Measurements from ENCODE around the gene WDR7.

WDR7 gene

GRCh38 chr18:56897122-56897521 lies 246.0 kb downstream of the WDR7 start:
- no peak for DNase-seq

DNA sequence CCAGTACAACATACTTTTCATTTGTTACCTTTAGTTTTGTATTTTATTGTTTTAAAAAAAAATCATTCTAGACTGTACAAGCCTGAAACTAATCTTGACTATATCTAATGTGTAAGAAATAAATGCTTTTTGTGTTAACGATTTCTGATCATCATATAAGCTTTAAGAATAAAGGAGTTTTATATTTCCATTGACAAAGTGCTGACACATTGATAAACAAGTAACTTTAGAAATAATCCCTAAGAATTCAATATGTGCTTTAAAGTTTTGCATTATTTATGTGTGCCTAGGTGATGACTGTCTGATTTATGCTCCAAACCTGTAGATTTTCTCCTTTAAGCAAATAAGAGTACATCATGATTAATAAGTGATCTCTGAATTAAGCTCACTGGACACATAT lies 248.5 kb downstream of the WDR7 start:
- DNase-seq: no peak

DNA sequence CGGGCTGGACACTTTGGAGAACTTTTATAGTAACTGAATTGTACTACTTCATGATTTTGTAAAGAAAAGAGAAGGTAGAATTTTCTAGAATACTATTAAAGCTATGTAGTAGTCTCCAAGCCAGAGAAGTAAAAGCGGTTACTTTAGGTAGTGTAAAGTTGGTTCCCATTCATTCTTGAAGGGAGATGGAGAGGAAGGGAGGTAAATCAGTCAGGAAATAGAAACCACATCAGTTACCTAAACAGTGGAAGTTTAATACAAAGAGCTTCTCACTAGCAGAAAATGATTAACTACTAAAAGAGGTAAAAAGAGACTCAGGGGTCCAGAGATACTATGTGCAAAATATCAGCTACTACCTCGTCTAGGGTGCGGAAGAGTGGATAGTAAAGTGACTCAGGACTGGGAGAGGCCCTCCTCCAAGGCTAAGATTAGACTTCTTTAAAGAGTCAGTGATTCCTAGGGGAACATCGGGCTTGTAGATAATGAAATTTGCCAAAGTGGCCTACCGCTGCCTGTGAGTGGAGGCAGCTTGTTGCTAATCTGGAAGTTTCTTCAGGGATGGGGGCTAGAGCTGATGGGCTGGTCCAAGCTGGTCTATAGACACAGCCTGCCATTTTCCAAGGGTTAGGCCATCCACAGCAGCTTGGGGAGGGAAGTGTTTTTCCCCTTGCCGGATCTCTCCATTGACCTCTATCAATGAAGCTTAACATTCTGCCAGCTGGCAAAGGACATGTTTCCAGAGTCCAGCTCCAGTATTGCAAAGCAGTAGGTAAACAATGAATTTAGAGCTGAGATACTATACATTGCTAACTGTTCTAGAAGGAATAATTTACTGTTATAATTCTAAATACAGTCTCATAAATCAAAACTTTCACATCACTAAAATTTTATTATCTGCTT lies 249.3 kb downstream of the WDR7 start:
- DNase-seq: no peak

- DNase-seq: no peak
These were observed 250.8 kb downstream of the WDR7 start for GRCh38 chr18:56901919-56902318.

DNA sequence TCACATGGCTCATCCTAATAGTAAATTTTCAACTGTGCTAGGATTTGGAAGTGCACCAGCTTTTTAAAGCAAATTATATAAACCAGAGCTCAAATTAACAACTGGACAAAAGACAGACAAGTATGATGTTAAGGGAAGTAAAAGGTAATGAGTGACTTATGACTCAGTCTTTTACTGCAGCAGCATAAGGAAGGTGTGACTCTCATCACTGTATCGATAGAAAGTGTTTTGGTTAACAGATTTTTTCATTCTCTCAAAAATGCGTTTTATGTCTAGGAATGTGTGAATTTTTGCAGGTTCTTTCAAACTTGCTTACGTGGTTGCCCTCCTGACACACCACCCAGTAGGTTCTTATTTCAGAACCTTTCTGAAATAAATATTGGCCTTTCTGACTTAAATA lies 251.5 kb downstream of the WDR7 start:
- DNase-seq: no peak

- no peak for DNase-seq
These were observed 252.5 kb downstream of the WDR7 start for GRCh38 chr18:56903686-56904085.

DNA sequence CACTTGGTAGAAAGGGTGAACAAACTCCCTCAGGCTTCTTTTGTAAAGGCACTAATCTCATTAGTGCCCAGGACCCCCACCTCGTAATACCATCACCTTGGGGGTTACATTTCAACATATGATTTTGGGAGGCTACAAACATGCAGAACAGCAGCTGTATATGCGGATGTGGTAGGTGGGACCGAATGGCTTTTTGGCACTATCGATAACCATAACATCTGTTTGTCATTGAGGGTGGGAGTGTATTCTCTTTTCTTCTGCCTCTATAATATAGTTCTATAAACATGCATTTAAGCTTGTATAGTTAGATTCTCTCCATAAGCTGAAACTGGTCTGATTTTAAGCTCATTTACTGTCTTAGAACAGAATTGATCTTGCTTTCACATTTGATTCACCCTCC lies 256.6 kb downstream of the WDR7 start:
- no peak for DNase-seq

DNA sequence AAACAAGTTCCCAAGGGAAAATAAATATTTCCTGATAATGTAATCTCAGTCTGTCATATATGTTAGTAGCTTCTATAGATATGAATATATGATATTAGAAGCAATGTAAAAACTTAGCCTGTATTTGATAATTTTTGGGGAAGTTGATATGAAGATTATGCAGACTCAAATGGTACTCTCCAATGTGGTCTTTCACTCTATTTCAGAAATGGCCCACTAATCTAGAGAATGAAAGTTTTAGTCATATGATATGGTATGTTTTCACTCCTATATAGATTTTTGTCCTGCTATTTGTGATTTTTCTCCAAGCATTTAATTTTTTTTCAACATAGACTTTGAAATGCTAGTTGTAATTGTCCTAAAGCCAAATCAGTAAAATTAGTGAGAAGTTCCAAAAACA lies 259.1 kb downstream of the WDR7 start:
- no peak for DNase-seq

DNA sequence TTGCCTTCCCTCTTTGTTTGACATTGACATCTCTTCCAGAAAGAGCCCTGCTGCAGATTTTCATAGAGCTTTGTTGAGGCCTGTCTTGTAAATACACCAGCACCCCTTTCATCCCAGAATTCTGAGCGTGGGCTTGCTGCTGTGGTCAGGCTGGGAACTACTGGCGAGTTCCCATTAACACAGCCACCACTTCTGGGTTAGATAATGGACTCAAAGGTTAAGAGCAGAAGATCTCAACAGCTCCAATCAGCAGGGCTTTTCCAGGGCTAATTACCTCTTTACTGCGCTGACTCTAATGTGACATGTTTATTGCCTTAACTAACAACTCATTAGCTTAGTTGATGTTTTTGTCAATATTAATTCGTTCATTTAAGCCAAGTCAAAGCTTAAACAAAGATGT lies 259.8 kb downstream of the WDR7 start:
- DNase-seq: no peak

- no peak for DNase-seq
These were observed 262.8 kb downstream of the WDR7 start for GRCh38 chr18:56913941-56914340.

DNA sequence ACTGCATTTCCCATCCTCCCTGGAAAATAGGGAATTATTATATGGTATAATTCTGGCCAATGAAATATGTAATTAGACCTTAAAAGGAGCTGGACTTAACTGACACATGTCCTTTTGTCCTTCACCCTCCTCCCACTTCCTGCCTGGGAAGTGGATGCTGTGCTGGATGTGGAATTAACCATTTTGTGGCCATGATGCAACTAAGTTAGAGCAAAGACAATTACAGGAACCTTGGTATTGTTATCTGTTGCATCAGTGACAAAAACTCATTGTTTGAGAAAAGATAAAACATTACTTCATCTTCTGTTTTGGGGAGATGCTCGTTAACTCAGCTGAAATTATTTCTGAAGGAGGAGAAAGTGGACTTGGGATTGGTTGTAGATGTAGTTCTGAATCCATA lies 268.0 kb downstream of the WDR7 start:
- no peak for DNase-seq

GRCh38 chr18:56921896-56922480 lies 270.8 kb downstream of the WDR7 start:
- DNase-seq: no peak

- no peak for DNase-seq
These were observed 275.6 kb downstream of the WDR7 start for GRCh38 chr18:56926734-56927133.

DNA sequence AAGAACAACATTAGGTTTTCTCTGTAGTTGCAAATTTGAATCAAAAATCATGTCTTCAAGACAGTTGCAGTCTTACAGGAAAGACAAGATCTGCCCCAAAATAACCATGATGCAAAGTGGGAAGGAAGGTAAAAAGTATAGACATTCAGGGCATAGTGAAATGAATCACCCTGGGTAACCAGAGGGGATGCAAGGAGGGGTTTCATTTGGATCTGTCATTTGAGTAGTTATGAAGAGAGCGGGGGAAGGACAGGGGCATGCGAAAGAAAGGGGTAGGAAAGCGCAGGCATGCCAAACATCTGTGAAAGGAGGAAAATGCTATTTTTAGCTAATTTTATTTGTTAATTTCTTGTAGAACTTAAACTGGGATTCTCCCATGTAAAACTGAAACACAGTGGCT lies 276.6 kb downstream of the WDR7 start:
- DNase-seq: no peak

GRCh38 chr18:56929886-56930285 lies 278.7 kb downstream of the WDR7 start:
- DNase-seq: no peak

DNA sequence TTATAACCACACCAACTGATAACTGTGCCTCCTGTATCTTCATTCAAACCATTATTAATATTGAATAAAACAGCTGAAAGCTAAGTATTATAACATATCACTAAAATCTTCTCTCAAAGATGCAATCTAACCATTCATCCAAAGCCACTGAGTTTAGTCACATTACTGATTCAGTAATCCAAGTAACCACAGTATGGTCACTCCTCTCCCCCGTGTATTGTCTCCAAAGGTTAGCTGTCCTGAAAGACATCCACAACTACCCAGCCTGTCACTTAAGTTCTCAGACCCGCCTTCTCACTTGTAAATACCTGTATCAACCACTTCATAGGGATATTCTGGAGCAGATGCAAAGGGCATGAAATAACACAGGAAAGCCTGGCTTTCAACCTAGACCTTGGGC lies 282.3 kb downstream of the WDR7 start:
- no peak for DNase-seq

GRCh38 chr18:56934131-56934530 lies 283.0 kb downstream of the WDR7 start:
- no peak for DNase-seq

DNA sequence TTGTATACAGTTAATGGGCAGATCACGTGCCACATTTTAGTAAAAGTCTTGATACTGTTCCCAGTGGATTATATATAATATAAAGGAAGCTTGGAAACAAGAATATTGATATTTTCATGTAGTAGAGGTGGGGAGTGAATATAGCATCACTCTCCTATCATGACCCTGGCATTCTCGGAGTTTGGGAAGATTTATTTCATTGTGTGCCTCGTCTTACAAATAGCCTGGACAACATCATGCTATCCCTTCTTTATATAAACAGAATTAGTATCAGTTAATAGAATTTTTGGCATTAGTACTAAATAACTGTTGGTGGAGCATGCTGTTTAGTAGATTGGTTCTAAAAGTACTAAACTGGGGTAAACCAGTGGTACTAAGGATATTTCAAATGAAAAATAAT lies 283.7 kb downstream of the WDR7 start:
- no peak for DNase-seq

- no peak for DNase-seq
These were observed 284.4 kb downstream of the WDR7 start for GRCh38 chr18:56935434-56936040.

GRCh38 chr18:56936457-56936856 lies 285.3 kb downstream of the WDR7 start:
- DNase-seq: no peak

- DNase-seq: no peak
These were observed 286.8 kb downstream of the WDR7 start for GRCh38 chr18:56937874-56938430.

DNA sequence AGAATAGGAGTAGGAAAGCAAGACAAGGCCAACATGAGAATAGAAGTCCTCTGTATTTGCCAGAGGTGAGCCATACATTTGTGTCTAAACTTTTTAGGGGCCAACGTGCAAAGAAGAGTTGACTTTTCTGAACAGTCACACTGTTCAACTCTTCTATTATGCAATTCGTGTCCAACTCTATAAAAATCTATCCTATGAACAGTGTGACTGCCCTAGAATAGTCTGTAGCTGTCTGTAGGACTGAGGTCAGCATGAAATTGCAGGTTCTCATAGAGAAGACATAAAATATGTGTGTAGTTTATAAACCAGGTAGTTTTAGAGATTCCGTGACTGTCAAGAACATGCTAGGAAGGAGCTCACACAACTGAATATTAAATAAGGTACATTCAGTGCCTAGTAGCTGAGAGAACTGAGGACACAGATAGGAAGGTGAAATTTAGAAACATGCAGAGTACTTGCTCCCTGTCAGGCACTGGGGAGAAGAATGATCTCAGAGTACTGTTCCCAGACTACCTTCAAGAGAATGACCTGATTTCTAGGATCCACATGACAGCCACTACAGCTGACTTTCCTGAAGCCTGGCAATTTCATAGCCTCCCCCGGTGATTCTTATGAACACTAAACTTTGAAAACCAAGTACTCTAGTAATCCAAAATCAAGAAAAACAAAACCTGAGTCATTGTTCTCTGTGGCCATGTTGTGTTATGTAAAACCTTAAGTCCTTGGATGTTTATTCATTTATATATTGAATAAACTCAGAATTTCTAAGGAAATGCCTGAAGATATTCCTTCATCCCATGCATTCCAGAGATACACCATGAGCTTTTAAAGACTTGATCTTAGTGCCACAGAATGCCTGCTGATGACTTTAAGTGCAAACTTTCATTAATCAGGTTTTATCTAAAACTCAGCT lies 294.3 kb downstream of the WDR7 start:
- no peak for DNase-seq

DNA sequence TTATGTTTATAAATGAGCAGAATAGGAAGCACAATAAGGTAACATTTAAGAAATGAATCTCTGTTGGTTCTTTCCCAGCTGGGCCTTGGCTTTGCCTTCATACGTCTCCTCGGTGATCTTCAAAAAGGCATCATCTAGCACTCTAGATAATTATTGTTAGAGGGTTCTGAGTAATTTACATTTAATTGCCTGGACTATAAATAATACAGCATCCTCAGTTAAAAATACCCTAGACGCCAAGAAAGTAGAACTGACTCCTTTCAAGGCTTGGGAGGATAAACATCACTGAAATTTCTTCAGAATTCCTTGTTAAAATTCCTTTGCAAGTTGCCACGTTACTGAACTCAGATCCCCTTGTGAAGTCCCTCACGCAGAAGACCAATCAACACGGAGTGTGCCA lies 296.1 kb downstream of the WDR7 start:
- DNase-seq: no peak

Measured in inflammatory macrophage treated with lipopolysaccharide for 1 hour (primary cell).